ENCODE results near the gene CAPZA1. TPM values are rescaled to one million over a fixed set of nuclear protein-coding genes. Genes with fewer than 3 reads are reported as not detected.
A peak's percentile ranks its signal among the peaks of the same experiment; 100 is the strongest.

The CAPZA1 gene
- total and polyA plus RNA-seq, 4 experiments from 2014 or later: 149 to 296 (median 199) TPM

GRCh38 chr1:112708489-112708888 is 88.9 kb downstream of the CAPZA1 start:
- Histone ChIP-seq H3K27me3 (ENCODE audit: insufficient read depth, low read length) (no peaks in the 10 kb centered on the region), H3K4me1 (ENCODE audit: insufficient read depth, low read length) (peaks cover 33% of the 10 kb centered on the region), H3K36me3 (ENCODE audit: insufficient read depth, low read length) (no peaks in the 10 kb centered on the region), H3K4me3 (ENCODE audit: low read length in 2 of 2) (no peak overlapping the region), H3K27ac (ENCODE audit: low read depth, low read length) (no peak overlapping the region), H3K9me3 (ENCODE audit: control insufficient read depth in 1 of 2, low read length in 2 of 2) (no peaks in the 10 kb centered on the region)
- intact Hi-C loops (cut with micrococcal nuclease): no loop called here
- Mint-ChIP-seq H3K9me3 (no peaks in the 10 kb centered on the region), H3K27ac (peak overlapping the region in 1 of 7 donors; percentile 68), H3K4me1 (peaks cover 23 to 41% (median 28%) of the 10 kb centered on the region in 4 donors), H3K27me3 (peaks cover 0 to 2% of the 10 kb centered on the region in 2 donors), H3K36me3 (no peaks in the 10 kb centered on the region), H3K4me3 (peak overlapping the region in 2 of 8 donors; percentile 83 to 84)
- DNase-seq: no peak
- POLR2A ChIA-PET (ENCODE audit: partially characterized antibody): interaction anchor here (1.0 to 2.4 kb wide), 4 partner anchors 33 to 317 kb away, joined by 3 to 10 read pairs (median 6); partner anchors contain the start of gene MOV10
- CTCF ChIA-PET (ENCODE audit: partially characterized antibody): interaction anchor here (0.7 to 5.8 kb wide), 21 partner anchors 9 to 364 kb away, joined by 3 to 73 read pairs (median 5); partner anchors contain the start of genes LRIG2, MOV10, PPM1J and ST7L

GRCh38 chr1:112710159-112710558 is 90.5 kb downstream of the CAPZA1 start:
- no peak overlapping the region for H3K4me3 ChIP-seq (ENCODE audit: low read length in 2 of 2)
- intact Hi-C loops (cut with micrococcal nuclease): no loop called here
- H3K27me3 Mint-ChIP-seq: peaks cover 0 to 2% of the 10 kb centered on the region in 2 donors

GRCh38 chr1:112710586-112710985 is 91.0 kb downstream of the CAPZA1 start:
- Histone ChIP-seq H3K27ac (ENCODE audit: low read depth, low read length) (no peak overlapping the region), H3K36me3 (ENCODE audit: insufficient read depth, low read length) (no peaks in the 10 kb centered on the region)

More at GRCh38 chr1:112710159-112710558, 90.5 kb downstream of the CAPZA1 start:
- no peaks in the 10 kb centered on the region for H3K36me3 Mint-ChIP-seq
- Histone ChIP-seq H3K27ac (ENCODE audit: low read depth, low read length) (no peak overlapping the region), H3K36me3 (ENCODE audit: insufficient read depth, low read length) (no peaks in the 10 kb centered on the region), H3K9me3 (ENCODE audit: control insufficient read depth in 1 of 2, low read length in 2 of 2) (no peaks in the 10 kb centered on the region), H3K4me1 (ENCODE audit: insufficient read depth, low read length) (peaks cover 33% of the 10 kb centered on the region), H3K27me3 (ENCODE audit: insufficient read depth, low read length) (peaks cover 3% of the 10 kb centered on the region)
- no peak overlapping the region for H3K4me3 Mint-ChIP-seq
- H3K9me3 Mint-ChIP-seq: no peaks in the 10 kb centered on the region
- POLR2A ChIA-PET (ENCODE audit: partially characterized antibody): no interaction called here
- no peak for DNase-seq
- H3K4me1 Mint-ChIP-seq: peaks cover 15 to 30% (median 20%) of the 10 kb centered on the region in 4 donors
- CTCF ChIA-PET (ENCODE audit: partially characterized antibody): interaction anchor here (1.5 to 5.8 kb wide), 5 partner anchors 8 to 320 kb away, joined by 4 to 73 read pairs (median 56); partner anchors contain the start of gene PPM1J
- no peak overlapping the region for H3K27ac Mint-ChIP-seq

GRCh38 chr1:112711041-112711440 is 91.4 kb downstream of the CAPZA1 start:
- H3K36me3 ChIP-seq (ENCODE audit: insufficient read depth, low read length): no peaks in the 10 kb centered on the region
- no peaks in the 10 kb centered on the region for H3K9me3 ChIP-seq (ENCODE audit: control insufficient read depth in 1 of 2, low read length in 2 of 2)
- peaks cover 3% of the 10 kb centered on the region for H3K27me3 ChIP-seq (ENCODE audit: insufficient read depth, low read length)
- ChIA-PET POLR2A (ENCODE audit: partially characterized antibody) (no interaction called here), CTCF (ENCODE audit: partially characterized antibody) (interaction anchor here (0.6 to 5.8 kb wide), 5 partner anchors 7 to 321 kb away, joined by 4 to 73 read pairs (median 56); partner anchors contain the start of gene PPM1J)
- peaks cover 31% of the 10 kb centered on the region for H3K4me1 ChIP-seq (ENCODE audit: insufficient read depth, low read length)
- Mint-ChIP-seq H3K9me3 (no peaks in the 10 kb centered on the region), H3K4me3 (no peak overlapping the region), H3K27me3 (peaks cover 0 to 2% of the 10 kb centered on the region in 2 donors), H3K27ac (no peak overlapping the region), H3K36me3 (no peaks in the 10 kb centered on the region), H3K4me1 (peaks cover 12 to 29% (median 19%) of the 10 kb centered on the region in 4 donors)
- DNase-seq: no peak
- H3K4me3 ChIP-seq (ENCODE audit: low read length in 2 of 2): no peak overlapping the region
- intact Hi-C loops (cut with micrococcal nuclease): no loop called here
- H3K27ac ChIP-seq (ENCODE audit: low read depth, low read length): no peak overlapping the region

More at GRCh38 chr1:112710586-112710985, 91.0 kb downstream of the CAPZA1 start:
- no peaks in the 10 kb centered on the region for H3K36me3 Mint-ChIP-seq
- H3K4me1 ChIP-seq (ENCODE audit: insufficient read depth, low read length): peaks cover 31% of the 10 kb centered on the region
- H3K27me3 Mint-ChIP-seq: peaks cover 0 to 2% of the 10 kb centered on the region in 2 donors
- H3K4me1 Mint-ChIP-seq: peaks cover 11 to 29% (median 18%) of the 10 kb centered on the region in 4 donors
- DNase-seq: no peak
- no peak overlapping the region for H3K27ac Mint-ChIP-seq
- intact Hi-C loops (cut with micrococcal nuclease): no loop called here
- no peak overlapping the region for H3K4me3 Mint-ChIP-seq
- H3K27me3 ChIP-seq (ENCODE audit: insufficient read depth, low read length): peaks cover 3% of the 10 kb centered on the region
- ChIA-PET POLR2A (ENCODE audit: partially characterized antibody) (no interaction called here), CTCF (ENCODE audit: partially characterized antibody) (interaction anchor here (1.5 to 5.8 kb wide), 5 partner anchors 8 to 320 kb away, joined by 4 to 73 read pairs (median 56); partner anchors contain the start of gene PPM1J)
- H3K4me3 ChIP-seq (ENCODE audit: low read length in 2 of 2): no peak overlapping the region
- no peaks in the 10 kb centered on the region for H3K9me3 ChIP-seq (ENCODE audit: control insufficient read depth in 1 of 2, low read length in 2 of 2)
- H3K9me3 Mint-ChIP-seq: no peaks in the 10 kb centered on the region

- no peak for DNase-seq
- POLR2A ChIA-PET (ENCODE audit: partially characterized antibody): no interaction called here
- Histone ChIP-seq H3K36me3 (ENCODE audit: insufficient read depth, low read length) (no peaks in the 10 kb centered on the region), H3K4me3 (ENCODE audit: low read length in 2 of 2) (no peak overlapping the region), H3K27me3 (ENCODE audit: insufficient read depth, low read length) (peaks cover 3% of the 10 kb centered on the region), H3K9me3 (ENCODE audit: control insufficient read depth in 1 of 2, low read length in 2 of 2) (no peaks in the 10 kb centered on the region), H3K4me1 (ENCODE audit: insufficient read depth, low read length) (peaks cover 28% of the 10 kb centered on the region), H3K27ac (ENCODE audit: low read depth, low read length) (no peak overlapping the region)
- peaks cover 12 to 29% (median 20%) of the 10 kb centered on the region in 4 donors for H3K4me1 Mint-ChIP-seq
- intact Hi-C loops (cut with micrococcal nuclease): no loop called here
- H3K27ac Mint-ChIP-seq: no peak overlapping the region
- peaks cover 0 to 2% of the 10 kb centered on the region in 2 donors for H3K27me3 Mint-ChIP-seq
- no peak overlapping the region for H3K4me3 Mint-ChIP-seq
- CTCF ChIA-PET (ENCODE audit: partially characterized antibody): interaction anchor here (0.6 to 5.8 kb wide), 4 partner anchors 61 to 321 kb away, joined by 4 to 73 read pairs (median 30); no protein-coding TSS in a partner anchor
- no peaks in the 10 kb centered on the region for H3K9me3 Mint-ChIP-seq
- no peaks in the 10 kb centered on the region for H3K36me3 Mint-ChIP-seq
These were observed 92.0 kb downstream of the CAPZA1 start for GRCh38 chr1:112711670-112712069.

- DNase-seq: no peak
- Histone ChIP-seq H3K27ac (ENCODE audit: low read depth, low read length) (no peak overlapping the region), H3K36me3 (ENCODE audit: insufficient read depth, low read length) (no peaks in the 10 kb centered on the region), H3K27me3 (ENCODE audit: insufficient read depth, low read length) (peaks cover 3% of the 10 kb centered on the region), H3K9me3 (ENCODE audit: control insufficient read depth in 1 of 2, low read length in 2 of 2) (no peaks in the 10 kb centered on the region), H3K4me3 (ENCODE audit: low read length in 2 of 2) (no peak overlapping the region), H3K4me1 (ENCODE audit: insufficient read depth, low read length) (peaks cover 28% of the 10 kb centered on the region)
- H3K27me3 Mint-ChIP-seq: peaks cover 0 to 2% of the 10 kb centered on the region in 2 donors
- intact Hi-C loops (cut with micrococcal nuclease): no loop called here
- no peaks in the 10 kb centered on the region for H3K36me3 Mint-ChIP-seq
- POLR2A ChIA-PET (ENCODE audit: partially characterized antibody): no interaction called here
- H3K9me3 Mint-ChIP-seq: no peaks in the 10 kb centered on the region
- H3K27ac Mint-ChIP-seq: no peak overlapping the region
- no peak overlapping the region for H3K4me3 Mint-ChIP-seq
- CTCF ChIA-PET (ENCODE audit: partially characterized antibody): no interaction called here
- peaks cover 12 to 29% (median 21%) of the 10 kb centered on the region in 4 donors for H3K4me1 Mint-ChIP-seq
These were observed 92.6 kb downstream of the CAPZA1 start for GRCh38 chr1:112712191-112712590.

- peak overlapping the region in 1 of 8 donors; percentile 21 for H3K4me3 Mint-ChIP-seq
- Histone ChIP-seq H3K36me3 (ENCODE audit: insufficient read depth, low read length) (no peaks in the 10 kb centered on the region), H3K4me1 (ENCODE audit: insufficient read depth, low read length) (peaks cover 23% of the 10 kb centered on the region), H3K27ac (ENCODE audit: low read depth, low read length) (no peak overlapping the region), H3K9me3 (ENCODE audit: control insufficient read depth in 1 of 2, low read length in 2 of 2) (no peaks in the 10 kb centered on the region), H3K4me3 (ENCODE audit: low read length in 2 of 2) (no peak overlapping the region), H3K27me3 (ENCODE audit: insufficient read depth, low read length) (peaks cover 3% of the 10 kb centered on the region)
- no peaks in the 10 kb centered on the region for H3K36me3 Mint-ChIP-seq
- CTCF ChIA-PET (ENCODE audit: partially characterized antibody): no interaction called here
- POLR2A ChIA-PET (ENCODE audit: partially characterized antibody): no interaction called here
- DNase-seq: no peak
- H3K9me3 Mint-ChIP-seq: no peaks in the 10 kb centered on the region
- H3K4me1 Mint-ChIP-seq: peaks cover 10 to 24% (median 19%) of the 10 kb centered on the region in 4 donors
- intact Hi-C loops (cut with micrococcal nuclease): no loop called here
- peak overlapping the region in 2 of 7 donors; percentile 10 to 36 for H3K27ac Mint-ChIP-seq
- peaks cover 0 to 2% of the 10 kb centered on the region in 2 donors for H3K27me3 Mint-ChIP-seq
These were observed 93.1 kb downstream of the CAPZA1 start for GRCh38 chr1:112712701-112713128.
